Hematopoietic multipotent progenitor cell (in vitro differentiated cells): ENCODE results near the gene FRMD4A. TPM values are rescaled to one million over a fixed set of nuclear protein-coding genes. Genes with fewer than 3 reads are reported as not detected.
"Not testable (repeated sequence)": the region's sequence is repeated elsewhere in the genome, so short reads cannot be mapped to it uniquely, and the experiment has no call there.

ENCODE experiments used
- DNase-seq, 3 donors: peaks; one replicate each; pipeline ENCODE4 v3.0.0-alpha.2; 2011 to 2015; ENCODE audit warnings: low read depth in 2 of 3, low spot score in 2 of 3
- total RNA-seq: library from RNA; depleted of rRNA; stranded (reverse); fragments of >200 nt; gene quantifications from one replicate; pipeline ENCODE4 v1.2.3, GENCODE V29; 2012

The FRMD4A gene
- total RNA-seq, 1 donor, result 0.54 TPM

- DNase-seq, result no peak
Observed at GRCh38 chr10:13928451-13928850, 402.3 kb downstream of the FRMD4A start.

- no peak for DNase-seq
Observed at GRCh38 chr10:13925971-13926780, 404.5 kb downstream of the FRMD4A start.

- DNase-seq, result no peak
Observed at GRCh38 chr10:13924040-13924725, 406.5 kb downstream of the FRMD4A start.

- no peak for DNase-seq
Observed at GRCh38 chr10:13922586-13922985, 408.1 kb downstream of the FRMD4A start.

- no peak for DNase-seq
Observed at GRCh38 chr10:13921941-13922340, 408.8 kb downstream of the FRMD4A start.

- not testable (repeated sequence) for DNase-seq
Observed at GRCh38 chr10:13921131-13921530, 409.6 kb downstream of the FRMD4A start.

- no peak for DNase-seq
Observed at GRCh38 chr10:13920465-13920864, 410.3 kb downstream of the FRMD4A start.

GRCh38 chr10:13920031-13920430 lies 410.7 kb downstream of the FRMD4A start:
- no peak for DNase-seq

- DNase-seq, result no peak
Observed at GRCh38 chr10:13917791-13918190, 412.9 kb downstream of the FRMD4A start.

GRCh38 chr10:13916384-13916947 lies 414.3 kb downstream of the FRMD4A start:
- no peak for DNase-seq

- DNase-seq, result no peak
Observed at GRCh38 chr10:13915710-13916109, 415.0 kb downstream of the FRMD4A start.

- DNase-seq, result no peak
Observed at GRCh38 chr10:13913897-13914296, 416.8 kb downstream of the FRMD4A start.

GRCh38 chr10:13911821-13912520 lies 418.8 kb downstream of the FRMD4A start:
- DNase-seq, result no peak

- DNase-seq, result no peak
Observed at GRCh38 chr10:13909516-13910258, 421.0 kb downstream of the FRMD4A start.

- no peak for DNase-seq
Observed at GRCh38 chr10:13908475-13908874, 422.2 kb downstream of the FRMD4A start.

- DNase-seq, result no peak
Observed at GRCh38 chr10:13907570-13907969, 423.2 kb downstream of the FRMD4A start.

- DNase-seq, result no peak
Observed at GRCh38 chr10:13905281-13905680, 425.4 kb downstream of the FRMD4A start.

- DNase-seq, result no peak
Observed at GRCh38 chr10:13904064-13904463, 426.7 kb downstream of the FRMD4A start.

- DNase-seq, result no peak
Observed at GRCh38 chr10:13902868-13903587, 427.7 kb downstream of the FRMD4A start.

- DNase-seq, result no peak
Observed at GRCh38 chr10:13899941-13900340, 430.8 kb downstream of the FRMD4A start.
